GM12875 (cell line): ENCODE data around the gene ZBTB46.

Experiments used
- H3K4me3 ChIP-seq: one replicate; pipeline ENCODE4 v1.5.1; 2011; ENCODE audit warnings: low read depth, low read length, control low read depth
- CTCF ChIP-seq: IDR thresholded peaks from 2 replicates; pipeline ENCODE4 v1.5.1; 2011; ENCODE audit warnings: low read depth, mild to moderate bottlenecking, control low read depth, inconsistent platforms, low read length, moderate library complexity, borderline replicate concordance; ENCODE audit not compliant: insufficient read depth

Gene ZBTB46

DNA sequence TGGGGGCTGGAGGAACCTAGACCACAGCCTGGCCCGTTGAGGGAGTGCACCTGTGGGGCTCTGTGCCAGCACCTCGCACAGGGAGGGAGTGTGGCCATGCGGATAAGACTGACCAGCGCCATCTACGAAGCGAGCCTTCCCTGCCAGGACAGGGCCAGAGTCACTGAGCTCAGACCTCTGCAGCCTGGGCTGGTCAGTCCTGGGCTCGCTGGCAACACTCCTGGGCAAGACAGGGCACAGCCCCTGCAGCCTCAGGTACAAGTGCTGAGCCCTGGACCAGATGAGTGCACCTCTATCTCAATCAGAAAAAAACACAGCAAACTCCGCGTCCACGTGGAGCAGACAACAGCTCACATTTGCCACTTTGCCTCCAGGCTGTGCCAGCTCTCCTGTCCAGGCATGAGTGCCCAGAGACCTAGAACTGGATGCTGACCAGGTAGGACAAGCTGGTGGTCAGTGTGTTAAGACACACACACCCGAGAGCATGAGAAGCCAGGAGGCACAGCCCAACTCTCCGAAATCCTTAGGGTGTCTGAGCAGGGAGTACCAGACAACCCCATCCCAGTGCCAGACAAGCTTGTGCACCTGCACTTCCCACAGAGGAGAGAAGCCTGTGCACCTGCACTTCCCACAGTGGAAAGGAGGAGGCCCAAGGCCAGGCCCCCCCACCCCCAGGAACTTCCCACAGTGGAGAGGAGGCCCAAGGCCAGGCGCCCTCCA is 128.2 kb downstream of the ZBTB46 start:
- TF ChIP-seq CTCF: no peak
- no peak overlapping the region for H3K4me3 ChIP-seq

DNA sequence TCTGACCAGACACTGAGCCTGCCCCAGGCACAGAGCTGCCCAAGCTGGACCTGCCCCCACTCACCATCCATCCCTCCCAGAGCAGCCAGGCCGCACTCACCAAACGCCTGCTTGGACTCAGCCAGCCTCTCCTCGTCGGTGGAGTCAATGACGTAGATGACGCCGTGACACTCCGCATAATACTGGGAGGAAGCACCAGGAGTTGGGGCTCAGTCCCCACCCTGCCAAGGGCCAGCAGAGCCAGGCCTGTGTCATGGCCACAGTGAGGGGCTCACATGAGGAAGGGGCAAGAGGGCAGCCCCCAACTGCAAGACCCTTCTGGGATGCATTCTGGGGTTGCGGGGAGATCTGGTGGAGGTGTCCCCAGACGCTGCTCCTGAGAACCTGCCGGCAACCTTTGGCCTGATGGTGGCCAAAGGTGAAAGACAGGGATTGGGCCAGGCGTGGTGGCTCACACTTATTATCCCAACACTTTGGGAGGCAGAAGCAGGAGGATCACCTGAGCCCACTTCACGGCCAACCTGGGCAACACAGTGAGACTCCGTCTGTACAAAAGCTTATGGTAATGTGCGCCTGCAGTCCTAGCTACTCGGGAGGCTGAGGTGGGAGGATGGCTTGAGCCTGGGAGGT is 128.9 kb downstream of the ZBTB46 start:
- TF ChIP-seq CTCF: no peak

GRCh38 chr20:63701329-63702035 is 129.6 kb downstream of the ZBTB46 start:
- H3K4me3 ChIP-seq: no peak overlapping the region
- TF ChIP-seq CTCF: no peak

More for the DNA sequence above, 128.9 kb downstream of the ZBTB46 start:
- no peak overlapping the region for H3K4me3 ChIP-seq

- H3K4me3 ChIP-seq: no peak overlapping the region
- no peak for TF ChIP-seq CTCF
These were observed 130.1 kb downstream of the ZBTB46 start for GRCh38 chr20:63701051-63701328.

GRCh38 chr20:63700199-63701050 is 130.6 kb downstream of the ZBTB46 start:
- TF ChIP-seq CTCF: no peak
- H3K4me3 ChIP-seq: no peak overlapping the region

DNA sequence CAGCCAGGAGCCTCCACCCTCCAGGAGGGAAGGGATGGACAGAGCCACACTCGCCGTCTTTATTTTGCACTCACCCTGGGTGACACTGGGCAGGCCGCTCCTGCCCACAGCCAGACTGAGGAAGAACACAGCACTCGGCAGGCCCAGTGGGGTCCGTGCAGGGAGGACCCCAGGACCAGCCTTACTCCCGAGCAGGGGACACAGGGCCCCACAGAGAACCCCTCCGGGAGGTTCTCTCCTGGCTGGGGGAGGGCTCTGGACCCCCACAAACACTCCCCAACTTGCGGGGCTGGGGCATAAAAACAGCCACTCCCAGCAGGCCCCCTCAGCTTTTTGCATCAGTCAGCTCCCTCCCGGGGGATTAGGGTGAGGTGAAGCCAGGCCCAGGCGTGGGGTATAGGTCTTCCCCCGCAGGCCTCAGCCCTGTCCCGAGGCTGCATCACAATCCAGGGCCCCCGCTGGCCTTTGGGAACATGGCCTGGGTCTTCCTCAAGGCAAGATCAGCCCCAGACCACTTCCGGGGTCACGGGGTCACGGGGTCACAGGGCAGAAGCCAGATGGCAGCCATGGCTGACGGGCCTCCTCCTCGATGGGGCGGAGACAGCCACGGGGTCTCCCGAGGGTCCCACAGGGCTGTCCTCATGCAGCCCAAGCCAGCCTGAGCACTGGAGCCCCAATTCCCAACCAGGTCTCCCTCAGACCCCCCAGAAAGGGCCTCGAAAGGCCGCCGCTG is 131.4 kb downstream of the ZBTB46 start:
- no peak overlapping the region for H3K4me3 ChIP-seq
- no peak for TF ChIP-seq CTCF
